HCT116 (cell line): Measurements from ENCODE around the gene SEC22C. TPM values are rescaled to one million over a fixed set of nuclear protein-coding genes. Genes with fewer than 3 reads are reported as not detected.

Source experiments
- ATAC-seq: fragments of 200-7000 bp; cut with Tn5 transposase; 2 replicates; pipeline ENCODE4 v1.9.1; 2020; ENCODE audit warnings: mild to moderate bottlenecking, moderate library complexity
- BruUV-seq: library from RNA; stranded (reverse); fragments of 400-500 nt; replicated peaks from 2 replicates; lab custom pipeline; 2021; lab: Mats Ljungman, UMichigan
- CTCF ChIA-PET: fragments of 300-600 bp; sonication (Branson Sonifier 250); formaldehyde crosslinking; loops from one replicate; lab custom pipeline; 2021; ENCODE audit warnings: antibody characterized with exemption; lab: Charles Lee
- POLR2A ChIA-PET: fragments of 300-600, 350-600 bp; sonication (Branson Sonifier 250); formaldehyde crosslinking; loops from one replicate; lab custom pipeline; 2021; ENCODE audit warnings: antibody characterized with exemption; lab: Charles Lee
- RAD21 ChIA-PET, 2 experiments: fragments of 300-600 bp; sonication (Branson Sonifier 250); formaldehyde crosslinking; loops; one replicate each; lab custom pipeline; 2023; ENCODE audit warnings: low total read pairs in 2 of 2; ENCODE audit not compliant: uncharacterized antibody in 2 of 2, unreplicated experiment in 2 of 2, low non-redundant PET in 1 of 2; lab: Charles Lee
- DNase-seq: peaks from one replicate; pipeline ENCODE4 v3.0.0-alpha.2; 2010; ENCODE audit warnings: low read depth, low spot score
- H2AFZ ChIP-seq: fragments of 200-600 bp; shearing (Covaris generic), sonication (generic); 2 replicates; pipeline ENCODE4 v1.6.1; 2017; ENCODE audit warnings: low read depth, mixed run types, mixed read lengths, antibody characterized with exemption, low read length; ENCODE audit not compliant: poor library complexity, severe bottlenecking
- H3K27ac ChIP-seq: 2 replicates; pipeline ENCODE4 v1.5.1; 2012; ENCODE audit warnings: low read depth, low read length
- H3K27me3 ChIP-seq: fragments of 200-600 bp; sonication (generic); 2 replicates; pipeline ENCODE4 v1.6.1; 2016; ENCODE audit warnings: mixed run types, low read length, mixed read lengths; ENCODE audit not compliant: insufficient read depth
- H3K36me3 ChIP-seq, 2 experiments: fragments of 200-500 bp in 1 of 2; fragments of 200-600 bp in 1 of 2; sonication (Bioruptor generic) in 1 of 2; sonication (generic) in 1 of 2; 2 replicates each; pipeline versions ENCODE4 v1.5.1 to v1.6.1; 2014 to 2016; ENCODE audit warnings: low read length in 2 of 2, inconsistent platforms in 1 of 2, mixed read lengths in 1 of 2, mixed run types in 1 of 2; ENCODE audit not compliant: insufficient read depth in 2 of 2, control insufficient read depth in 1 of 2
- H3K4me1 ChIP-seq, 2 experiments: fragments of 200-600 bp in 1 of 2; sonication (generic) in 1 of 2; 2 replicates each; pipeline versions ENCODE4 v1.5.1 to v1.6.1; 2012 to 2017; ENCODE audit warnings: low read length in 2 of 2, inconsistent platforms in 1 of 2, mild to moderate bottlenecking in 1 of 2, mixed read lengths in 1 of 2, mixed run types in 1 of 2, moderate library complexity in 1 of 2; ENCODE audit not compliant: insufficient read depth in 2 of 2, control insufficient read depth in 1 of 2
- H3K4me2 ChIP-seq: fragments of 200-600 bp; sonication (generic); 2 replicates; pipeline ENCODE4 v1.6.1; 2017; ENCODE audit warnings: mixed run types, low read length, mixed read lengths
- H3K4me3 ChIP-seq, 2 experiments: fragments of 200-600 bp in 1 of 2; sonication (generic) in 1 of 2; replicated peaks in 1 of 2; 2 replicates each; pipeline ENCODE4 v1.5.1; 2011 to 2016; ENCODE audit warnings: low read length in 2 of 2, control low read depth in 1 of 2, low read depth in 1 of 2, mild to moderate bottlenecking in 1 of 2, mixed read lengths in 1 of 2, mixed run types in 1 of 2
- H3K79me2 ChIP-seq: fragments of 200-600 bp; sonication (generic); 2 replicates; pipeline ENCODE4 v1.6.1; 2017; ENCODE audit warnings: mild to moderate bottlenecking, mixed run types, low read length, moderate library complexity, mixed read lengths; ENCODE audit not compliant: insufficient read depth
- H3K9ac ChIP-seq: fragments of 200-600 bp; sonication (generic); 2 replicates; pipeline ENCODE4 v1.6.1; 2016; ENCODE audit warnings: low read length, mixed read lengths
- H3K9me2 ChIP-seq: fragments of 200-600 bp; sonication (generic), shearing (Covaris generic); 2 replicates; pipeline ENCODE4 v1.6.1; 2017; ENCODE audit warnings: mixed run types, mild to moderate bottlenecking, moderate library complexity; ENCODE audit not compliant: insufficient read depth
- H3K9me3 ChIP-seq, 2 experiments: fragments of 200-500 bp in 1 of 2; fragments of 200-600 bp in 1 of 2; sonication (Bioruptor generic) in 1 of 2; sonication (generic) in 1 of 2; 2 replicates each; pipeline ENCODE4 v1.6.1; 2014 to 2017; ENCODE audit warnings: low read length in 2 of 2, mixed read lengths in 2 of 2, inconsistent platforms in 1 of 2, low read depth in 1 of 2, mild to moderate bottlenecking in 1 of 2, mixed run types in 1 of 2, moderate library complexity in 1 of 2; ENCODE audit not compliant: control insufficient read depth in 1 of 2, insufficient read depth in 1 of 2
- H4K20me1 ChIP-seq: fragments of 200-600 bp; sonication (generic), shearing (Covaris generic); 2 replicates; pipeline ENCODE4 v1.6.1; 2017; ENCODE audit warnings: mixed run types, mild to moderate bottlenecking, moderate library complexity; ENCODE audit not compliant: insufficient read depth
- CBX3 ChIP-seq: IDR thresholded peaks from 2 replicates; pipeline ENCODE4 v1.6.1; 2012; ENCODE audit warnings: low read depth
- EZH2 ChIP-seq: fragments of 200-600 bp; sonication (generic); IDR thresholded peaks from 2 replicates; pipeline ENCODE4 v1.6.1; 2017; ENCODE audit warnings: antibody characterized with exemption, mixed run types
- YY1 ChIP-seq: IDR thresholded peaks from 2 replicates; pipeline ENCODE4 v1.6.1; 2011; ENCODE audit warnings: low read length, low read depth, moderate library complexity, mild to moderate bottlenecking; ENCODE audit not compliant: insufficient replicate concordance; ENCODE audit errors: extremely low read depth
- ZFX ChIP-seq: fragments of 450-650 bp; IDR thresholded peaks from 2 replicates; pipeline ENCODE4 v1.6.1; 2017
- ZNF274 ChIP-seq: fragments of 200-500 bp; sonication (Bioruptor generic); IDR thresholded peaks from 2 replicates; pipeline ENCODE4 v1.6.1; 2014; ENCODE audit warnings: mild to moderate bottlenecking, low read depth, low read length, inconsistent platforms
- intact Hi-C: fragments of 100-400 bp; cut with micrococcal nuclease; formaldehyde crosslinking; loops from 2 replicates; pipeline ENCODE4 v1.10.0; 2022
- total RNA-seq: library from RNA; stranded (reverse); gene quantifications from one replicate; pipeline ENCODE4 v1.2.1, GENCODE V29; 2021; ENCODE audit not compliant: unreplicated experiment
- TF ChIP-seq, protein P1 (sequence below): IDR thresholded peaks from 2 replicates; pipeline ENCODE4 v1.6.1; 2012

The SEC22C gene
- total RNA-seq, 1 experiment from 2014 or later: 43.4 TPM

DNA sequence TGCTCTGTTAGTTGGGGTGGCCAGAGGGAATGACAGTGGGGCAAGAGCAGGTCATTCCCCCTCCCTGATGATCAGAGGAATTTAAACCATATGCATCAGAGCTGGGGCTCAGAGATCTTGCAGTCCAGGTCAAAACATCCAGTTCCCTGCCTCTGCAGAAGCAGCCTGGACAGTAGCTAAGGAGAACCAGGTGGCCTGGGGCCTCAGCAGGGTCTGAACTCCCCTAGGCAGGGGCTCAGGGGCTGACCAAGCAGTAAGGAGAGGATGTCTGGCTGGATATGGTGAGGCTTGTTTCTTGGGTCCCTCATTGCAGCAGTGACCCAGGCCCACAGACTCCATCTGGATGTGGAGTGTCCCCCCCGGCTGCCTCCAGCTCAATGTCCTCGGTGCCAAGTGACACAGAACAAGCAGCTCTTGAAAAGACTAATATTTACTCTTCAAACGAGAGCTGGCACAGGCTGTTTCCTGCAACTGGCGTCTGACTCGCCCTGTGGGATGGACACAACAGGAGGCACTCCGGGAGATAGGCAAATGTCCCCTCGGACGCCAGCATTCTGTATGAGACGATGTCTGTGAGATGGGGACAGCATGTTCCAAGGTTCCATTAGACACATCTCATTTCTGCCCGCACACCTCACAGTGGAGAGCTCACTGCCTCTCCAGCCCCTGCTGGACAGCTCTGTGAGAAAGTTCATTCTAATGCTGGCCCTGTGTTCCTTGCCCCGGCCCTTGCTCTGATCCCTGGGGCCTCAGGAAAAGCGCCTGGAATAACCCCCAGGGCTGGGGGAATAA, 37.1 kb downstream of the SEC22C start:
- no peak overlapping the region for H3K9ac ChIP-seq
- no peak for TF ChIP-seq ZFX
- TF ChIP-seq, protein P1, sequence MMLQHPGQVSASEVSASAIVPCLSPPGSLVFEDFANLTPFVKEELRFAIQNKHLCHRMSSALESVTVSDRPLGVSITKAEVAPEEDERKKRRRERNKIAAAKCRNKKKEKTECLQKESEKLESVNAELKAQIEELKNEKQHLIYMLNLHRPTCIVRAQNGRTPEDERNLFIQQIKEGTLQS: no peak
- no peak for TF ChIP-seq YY1
- no peak overlapping the region for H3K4me2 ChIP-seq
- H3K36me3 ChIP-seq: peaks cover 3 to 4% of the 10 kb centered on the region in 2 experiments; a peak in 1 of 4 replicates
- ChIA-PET CTCF (interaction anchor here (0.9 to 1.7 kb wide), 3 partner anchors 101 to 315 kb away, joined by 3 to 5 read pairs (median 4); no protein-coding TSS in a partner anchor), RAD21 (interaction anchor here in 1 of 2 experiments (1.0 kb wide), 1 partner anchor 315 kb away, joined by 3 read pairs; no protein-coding TSS in a partner anchor), POLR2A (no interaction called here)
- DNase-seq (no peak), ATAC-seq (no peak)
- peaks cover 0 to 4% of the 10 kb centered on the region in 2 experiments; a peak in 1 of 4 replicates for H3K4me1 ChIP-seq
- no peaks in the 10 kb centered on the region for H4K20me1 ChIP-seq
- no TSS peak for BruUV-seq
- no peak overlapping the region for H2AFZ ChIP-seq
- no peak overlapping the region for H3K4me3 ChIP-seq
- H3K79me2 ChIP-seq: no peaks in the 10 kb centered on the region
- no peaks in the 10 kb centered on the region for H3K9me2 ChIP-seq
- intact Hi-C loops: loop anchor here (5.0 to 10.0 kb wide), 3 partner anchors 102 to 427 kb away; no protein-coding TSS in a partner anchor
- no peak overlapping the region for H3K27ac ChIP-seq
- no peaks in the 10 kb centered on the region for H3K9me3 ChIP-seq
- no peaks in the 10 kb centered on the region for H3K27me3 ChIP-seq

DNA sequence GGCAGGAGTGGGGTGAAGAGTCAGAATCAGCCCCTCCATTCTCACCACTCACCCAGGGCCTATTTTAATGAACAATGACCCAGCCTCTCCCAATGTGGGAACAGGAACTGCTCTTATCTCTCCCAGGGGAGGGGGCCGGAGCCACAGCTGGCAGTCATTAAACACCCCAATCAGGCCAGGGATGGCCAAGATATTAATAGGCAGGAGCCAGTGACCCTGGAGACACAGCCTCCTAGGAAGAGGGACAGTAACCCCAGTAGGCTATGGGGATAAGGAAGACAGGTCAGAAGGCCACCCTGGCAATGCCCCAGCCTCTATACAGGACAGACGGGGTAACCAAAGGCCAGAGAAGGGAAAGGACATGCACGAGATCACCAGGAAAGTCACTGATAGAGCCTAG, 40.7 kb downstream of the SEC22C start:
- no peaks in the 10 kb centered on the region for H4K20me1 ChIP-seq
- no peak overlapping the region for H3K9ac ChIP-seq
- TF ChIP-seq ZNF274 (no peak), EZH2 (no peak), CBX3 (no peak)
- H2AFZ ChIP-seq: no peak overlapping the region
- ChIA-PET POLR2A (no interaction called here), RAD21 (no interaction called here), CTCF (interaction anchor here (0.7 to 3.4 kb wide), 3 partner anchors 98 to 311 kb away, joined by 3 to 10 read pairs (median 3); no protein-coding TSS in a partner anchor)
- H3K9me2 ChIP-seq: no peaks in the 10 kb centered on the region
- H3K9me3 ChIP-seq: no peaks in the 10 kb centered on the region
- H3K4me1 ChIP-seq: peaks cover 0 to 9% of the 10 kb centered on the region in 2 experiments; a peak in 1 of 4 replicates
- ATAC-seq: no peak
- no peaks in the 10 kb centered on the region for H3K79me2 ChIP-seq
- H3K4me3 ChIP-seq: no peak overlapping the region
- intact Hi-C loops: loop anchor here (10.0 kb wide), 1 partner anchor 284 kb away; no protein-coding TSS in a partner anchor
- H3K27ac ChIP-seq: no peak overlapping the region
- no TSS peak for BruUV-seq
- DNase-seq: no peak
- H3K27me3 ChIP-seq: no peaks in the 10 kb centered on the region
- H3K4me2 ChIP-seq: no peak overlapping the region
- H3K36me3 ChIP-seq: no peaks in the 10 kb centered on the region
